Measurements from ENCODE around the gene PTPN14. TPM values are rescaled to one million over a fixed set of nuclear protein-coding genes. Genes with fewer than 3 reads are reported as not detected.

PTPN14 gene
- total RNA-seq, 1 experiment from 2014 or later: 37.5 TPM

- BruUV-seq (replicated peaks): no TSS peak
- CTCF ChIA-PET: interaction anchor here (0.6 kb wide), 1 partner anchor 165 kb away, joined by 3 read pairs; no protein-coding TSS in a partner anchor
- intact Hi-C loops (cut with micrococcal nuclease): no loop called here
- no peak for ATAC-seq
- DNase-seq (ENCODE audit: low read depth, low spot score): no peak
- TF ChIP-seq RAD21 (IDR thresholded peaks at IDR 0.05; ENCODE audit: low read depth): no peak
- TF ChIP-seq, protein P1, sequence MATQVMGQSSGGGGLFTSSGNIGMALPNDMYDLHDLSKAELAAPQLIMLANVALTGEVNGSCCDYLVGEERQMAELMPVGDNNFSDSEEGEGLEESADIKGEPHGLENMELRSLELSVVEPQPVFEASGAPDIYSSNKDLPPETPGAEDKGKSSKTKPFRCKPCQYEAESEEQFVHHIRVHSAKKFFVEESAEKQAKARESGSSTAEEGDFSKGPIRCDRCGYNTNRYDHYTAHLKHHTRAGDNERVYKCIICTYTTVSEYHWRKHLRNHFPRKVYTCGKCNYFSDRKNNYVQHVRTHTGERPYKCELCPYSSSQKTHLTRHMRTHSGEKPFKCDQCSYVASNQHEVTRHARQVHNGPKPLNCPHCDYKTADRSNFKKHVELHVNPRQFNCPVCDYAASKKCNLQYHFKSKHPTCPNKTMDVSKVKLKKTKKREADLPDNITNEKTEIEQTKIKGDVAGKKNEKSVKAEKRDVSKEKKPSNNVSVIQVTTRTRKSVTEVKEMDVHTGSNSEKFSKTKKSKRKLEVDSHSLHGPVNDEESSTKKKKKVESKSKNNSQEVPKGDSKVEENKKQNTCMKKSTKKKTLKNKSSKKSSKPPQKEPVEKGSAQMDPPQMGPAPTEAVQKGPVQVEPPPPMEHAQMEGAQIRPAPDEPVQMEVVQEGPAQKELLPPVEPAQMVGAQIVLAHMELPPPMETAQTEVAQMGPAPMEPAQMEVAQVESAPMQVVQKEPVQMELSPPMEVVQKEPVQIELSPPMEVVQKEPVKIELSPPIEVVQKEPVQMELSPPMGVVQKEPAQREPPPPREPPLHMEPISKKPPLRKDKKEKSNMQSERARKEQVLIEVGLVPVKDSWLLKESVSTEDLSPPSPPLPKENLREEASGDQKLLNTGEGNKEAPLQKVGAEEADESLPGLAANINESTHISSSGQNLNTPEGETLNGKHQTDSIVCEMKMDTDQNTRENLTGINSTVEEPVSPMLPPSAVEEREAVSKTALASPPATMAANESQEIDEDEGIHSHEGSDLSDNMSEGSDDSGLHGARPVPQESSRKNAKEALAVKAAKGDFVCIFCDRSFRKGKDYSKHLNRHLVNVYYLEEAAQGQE (IDR thresholded peaks at IDR 0.05; ENCODE audit: low read depth): no peak
- no peak for TF ChIP-seq SIN3A (IDR thresholded peaks at IDR 0.05; ENCODE audit: low read depth)
- no peak for TF ChIP-seq POLR2AphosphoS5 (IDR thresholded peaks at IDR 0.05; ENCODE audit: low read depth, low read length)
- TF ChIP-seq JUND (IDR thresholded peaks at IDR 0.05): no peak
- Histone ChIP-seq H3K36me3 (ENCODE audit: control insufficient read depth in 1 of 2, insufficient read depth in 2 of 2, low read length in 2 of 2) (no peaks in the 10 kb centered on the region), H3K4me2 (ENCODE audit: low read length) (no peak overlapping the region), H3K4me3 (replicated peaks in 1 of 2; ENCODE audit: low read depth in 1 of 2, low read length in 2 of 2) (no peak overlapping the region), H3K9ac (ENCODE audit: low read length) (no peak overlapping the region), H3K79me2 (ENCODE audit: insufficient read depth, low read length) (peaks cover 5% of the 10 kb centered on the region; the same call in 1 of the 2 replicates), H3K4me1 (ENCODE audit: control insufficient read depth in 1 of 2, insufficient read depth in 2 of 2, low read length in 2 of 2) (peaks cover 25 to 32% of the 10 kb centered on the region in 2 experiments), H3K27me3 (ENCODE audit: insufficient read depth, low read length) (no peaks in the 10 kb centered on the region), H4K20me1 (ENCODE audit: insufficient read depth) (no peaks in the 10 kb centered on the region), H3K9me2 (ENCODE audit: insufficient read depth) (no peaks in the 10 kb centered on the region), H2AFZ (ENCODE audit: low read depth, low read length, poor library complexity, severe bottlenecking) (no peak overlapping the region), H3K9me3 (ENCODE audit: control insufficient read depth in 1 of 2, insufficient read depth in 1 of 2, low read depth in 1 of 2, low read length in 2 of 2) (no peaks in the 10 kb centered on the region), H3K27ac (ENCODE audit: low read depth, low read length) (no peak overlapping the region)
- RAD21 ChIA-PET (ENCODE audit: low non-redundant PET in 1 of 2, low total read pairs in 2 of 2, uncharacterized antibody in 2 of 2, unreplicated experiment in 2 of 2): no interaction called here
- POLR2A ChIA-PET: no interaction called here
These were observed 125.0 kb downstream of the PTPN14 start for GRCh38 chr1:214426426-214426812.

- CTCF ChIA-PET: no interaction called here
- H3K27me3 ChIP-seq (ENCODE audit: insufficient read depth, low read length): no peaks in the 10 kb centered on the region
- H3K79me2 ChIP-seq (ENCODE audit: insufficient read depth, low read length): peaks cover 6% of the 10 kb centered on the region; the same call in 1 of the 2 replicates
- no peak overlapping the region for H3K27ac ChIP-seq (ENCODE audit: low read depth, low read length)
- H3K9me3 ChIP-seq (ENCODE audit: control insufficient read depth in 1 of 2, insufficient read depth in 1 of 2, low read depth in 1 of 2, low read length in 2 of 2): no peaks in the 10 kb centered on the region
- H4K20me1 ChIP-seq (ENCODE audit: insufficient read depth): no peaks in the 10 kb centered on the region
- DNase-seq (ENCODE audit: low read depth, low spot score) (no peak), ATAC-seq (no peak)
- H2AFZ ChIP-seq (ENCODE audit: low read depth, low read length, poor library complexity, severe bottlenecking): no peak overlapping the region
- no TSS peak for BruUV-seq (replicated peaks)
- no peaks in the 10 kb centered on the region for H3K36me3 ChIP-seq (ENCODE audit: control insufficient read depth in 1 of 2, insufficient read depth in 2 of 2, low read length in 2 of 2)
- RAD21 ChIA-PET (ENCODE audit: low non-redundant PET in 1 of 2, low total read pairs in 2 of 2, uncharacterized antibody in 2 of 2, unreplicated experiment in 2 of 2): no interaction called here
- intact Hi-C loops (cut with micrococcal nuclease): no loop called here
- POLR2A ChIA-PET: no interaction called here
- no peak overlapping the region for H3K4me2 ChIP-seq (ENCODE audit: low read length)
- no peak overlapping the region for H3K4me3 ChIP-seq (replicated peaks in 1 of 2; ENCODE audit: low read depth in 1 of 2, low read length in 2 of 2)
- H3K9me2 ChIP-seq (ENCODE audit: insufficient read depth): no peaks in the 10 kb centered on the region
- peaks cover 25 to 32% of the 10 kb centered on the region in 2 experiments for H3K4me1 ChIP-seq (ENCODE audit: control insufficient read depth in 1 of 2, insufficient read depth in 2 of 2, low read length in 2 of 2)
- H3K9ac ChIP-seq (ENCODE audit: low read length): no peak overlapping the region
- no peak for TF ChIP-seq EZH2 (IDR thresholded peaks at IDR 0.05)
- TF ChIP-seq SRF (IDR thresholded peaks at IDR 0.05; ENCODE audit: low read depth): no peak
- no peak for TF ChIP-seq ATF3 (IDR thresholded peaks at IDR 0.05)
- TF ChIP-seq ZFX (IDR thresholded peaks at IDR 0.05): no peak
- TF ChIP-seq FOSL1 (IDR thresholded peaks at IDR 0.05; ENCODE audit: low read depth): no peak
- TF ChIP-seq ELF1 (IDR thresholded peaks at IDR 0.05; ENCODE audit: borderline replicate concordance, low read depth): no peak
- no peak for TF ChIP-seq CEBPB (IDR thresholded peaks at IDR 0.05; ENCODE audit: low read depth)
- TF ChIP-seq ZBTB33 (IDR thresholded peaks at IDR 0.05; ENCODE audit: extremely low read depth, insufficient replicate concordance, low read length): no peak
These were observed 125.5 kb downstream of the PTPN14 start for GRCh38 chr1:214425716-214426425.
